Spleen (tissue), 7 donors: ENCODE data around the gene SZRD1.

ENCODE experiments used
- CTCF ChIP-seq, 11 experiments: fragments of 200-600 bp in 7 of 11; fragments of 450-650 bp in 4 of 11; sonication (generic) in 4 of 11; IDR thresholded peaks in 8 of 11; conservative IDR thresholded peaks in 3 of 11; 1 replicate in 7 of 11; 2 replicates in 4 of 11; pipeline versions ENCODE4 v1.4.0 to v1.8.0; 2016 to 2021; ENCODE audit warnings: antibody characterized with exemption in 11 of 11, inconsistent platforms in 4 of 11, mild to moderate bottlenecking in 1 of 11
- POLR2AphosphoS5 ChIP-seq, 3 donors: sonication (generic); formaldehyde crosslinking; IDR thresholded peaks; one replicate each; pipeline ENCODE4 v1.5.1; 2017; ENCODE audit warnings: antibody characterized with exemption in 3 of 3
- donor health status: DM: no; HTN: no; CAD: no; lungs with moderate emphysema.
- donor health status: DM: no; HTN: no; CAD: no.
- donor health status: DM: no; HTN: no; CAD: no.

GRCh38 chr1:16386454-16387113 is 19.5 kb downstream of the SZRD1 start:
- TF ChIP-seq CTCF (IDR thresholded peaks at IDR 0.05 in 8 of 11, conservative IDR thresholded peaks at IDR 0.05 in 3 of 11): no peak
- TF ChIP-seq POLR2AphosphoS5 (IDR thresholded peaks at IDR 0.05): no peak
